Measurements from ENCODE around the gene ZBTB18. TPM values are rescaled to one million over a fixed set of nuclear protein-coding genes. Genes with fewer than 3 reads are reported as not detected.

Gene ZBTB18
- total RNA-seq, 1 experiment from 2014 or later, result 1.8 TPM

- Histone ChIP-seq H4K20me1 (ENCODE audit: insufficient read depth) (no peaks in the 10 kb centered on the region), H2AFZ (ENCODE audit: low read depth, low read length, poor library complexity, severe bottlenecking) (no peak overlapping the region), H3K9me2 (ENCODE audit: insufficient read depth) (no peaks in the 10 kb centered on the region), H3K36me3 (ENCODE audit: control insufficient read depth in 1 of 2, insufficient read depth in 2 of 2, low read length in 2 of 2) (no peaks in the 10 kb centered on the region), H3K9me3 (ENCODE audit: control insufficient read depth in 1 of 2, insufficient read depth in 1 of 2, low read depth in 1 of 2, low read length in 2 of 2) (no peaks in the 10 kb centered on the region), H3K27ac (ENCODE audit: low read depth, low read length) (no peak overlapping the region), H3K4me3 (replicated peaks in 1 of 2; ENCODE audit: low read depth in 1 of 2, low read length in 2 of 2) (no peak overlapping the region), H3K9ac (ENCODE audit: low read length) (no peak overlapping the region), H3K27me3 (ENCODE audit: insufficient read depth, low read length) (peaks cover 50% of the 10 kb centered on the region), H3K4me2 (ENCODE audit: low read length) (no peak overlapping the region), H3K4me1 (ENCODE audit: control insufficient read depth in 1 of 2, insufficient read depth in 2 of 2, low read length in 2 of 2) (no peaks in the 10 kb centered on the region), H3K79me2 (ENCODE audit: insufficient read depth, low read length) (no peaks in the 10 kb centered on the region)
- ChIA-PET RAD21 (ENCODE audit: low non-redundant PET in 1 of 2, low total read pairs in 2 of 2, uncharacterized antibody in 2 of 2, unreplicated experiment in 2 of 2) (no interaction called here), CTCF (no interaction called here), POLR2A (no interaction called here)
- ATAC-seq (no peak), DNase-seq (ENCODE audit: low read depth, low spot score) (no peak)
- no peak for TF ChIP-seq CTCF (IDR thresholded peaks at IDR 0.05 in 2 of 3, conservative IDR thresholded peaks at IDR 0.05 in 1 of 3; ENCODE audit: borderline replicate concordance in 1 of 3, insufficient read depth in 1 of 3, low read depth in 2 of 3, low read length in 2 of 3)
- TF ChIP-seq FOSL1 (IDR thresholded peaks at IDR 0.05; ENCODE audit: low read depth), result no peak
- TF ChIP-seq ATF3 (IDR thresholded peaks at IDR 0.05), result no peak
- no peak for TF ChIP-seq SIN3A (IDR thresholded peaks at IDR 0.05; ENCODE audit: low read depth)
- no peak for TF ChIP-seq ZBTB33 (IDR thresholded peaks at IDR 0.05; ENCODE audit: extremely low read depth, insufficient replicate concordance, low read length)
- TF ChIP-seq EZH2 (IDR thresholded peaks at IDR 0.05), result no peak
- no peak for TF ChIP-seq REST (IDR thresholded peaks at IDR 0.05; ENCODE audit: low read depth)
- no peak for TF ChIP-seq RAD21 (IDR thresholded peaks at IDR 0.05; ENCODE audit: low read depth)
- no peak for TF ChIP-seq SP1 (IDR thresholded peaks at IDR 0.05; ENCODE audit: low read depth)
- no peak for TF ChIP-seq SRF (IDR thresholded peaks at IDR 0.05; ENCODE audit: low read depth)
- TF ChIP-seq JUND (IDR thresholded peaks at IDR 0.05), result no peak
- TF ChIP-seq EGR1 (IDR thresholded peaks at IDR 0.05; ENCODE audit: low read depth), result no peak
- TF ChIP-seq ZFX (IDR thresholded peaks at IDR 0.05), result no peak
- TF ChIP-seq YY1 (IDR thresholded peaks at IDR 0.05; ENCODE audit: extremely low read depth, insufficient replicate concordance, low read depth, low read length), result no peak
- intact Hi-C loops (cut with micrococcal nuclease), result loop anchor here (10.0 kb wide), 1 partner anchor 262 kb away; no protein-coding TSS in a partner anchor
- BruUV-seq (replicated peaks), result no TSS peak
Measured at GRCh38 chr1:244013100-244013499, 38.0 kb upstream of the ZBTB18 start.

All from HCT116 (cell line).